ENCODE results near the gene PRSS53. TPM values are rescaled to one million over a fixed set of nuclear protein-coding genes. Genes with fewer than 3 reads are reported as not detected.

The PRSS53 gene
- total RNA-seq, 1 experiment from 2014 or later: 3.4 TPM

GRCh38 chr16:31111881-31112466, 23.2 kb upstream of the PRSS53 start:
- H3K4me3 ChIP-seq (ENCODE audit: low read depth in 2 of 2, low read length in 2 of 2): no peak overlapping the region
- no peak overlapping the region for H3K27ac ChIP-seq (ENCODE audit: low read length)
- H3K36me3 ChIP-seq (ENCODE audit: control insufficient read depth, insufficient read depth, low read length): no peaks in the 10 kb centered on the region; the same call in 1 of the 2 replicates
- in situ Hi-C loops (cut with HindIII; ENCODE audit: low pct_unique_long_range_greater_than_20kb, low sequenced_read_pairs) (no loop called here), intact Hi-C loops (cut with micrococcal nuclease; ENCODE audit: unreplicated experiment) (no loop called here)
- no peak for ATAC-seq
- ChIA-PET CTCF (interaction anchor here (0.6 kb wide), 2 partner anchors 30 to 332 kb away, joined by 3 to 5 read pairs; no protein-coding TSS in a partner anchor), POLR2A (no interaction called here)
- no peak for DNase-seq (ENCODE audit: low read depth, low spot score)
- peaks cover 19% of the 10 kb centered on the region for H3K4me1 ChIP-seq (ENCODE audit: control insufficient read depth, insufficient read depth, low read length)
- BruUV-seq (replicated peaks): no TSS peak
- no peaks in the 10 kb centered on the region for H3K9me3 ChIP-seq (ENCODE audit: control insufficient read depth, insufficient read depth, low read depth, low read length)
- H3K27me3 ChIP-seq (ENCODE audit: control insufficient read depth, insufficient read depth, low read length): no peaks in the 10 kb centered on the region
- TF ChIP-seq REST (IDR thresholded peaks at IDR 0.05; ENCODE audit: insufficient read depth in 1 of 2, low read depth in 2 of 2, low read length in 1 of 2): no peak
- TF ChIP-seq SIN3A (IDR thresholded peaks at IDR 0.05; ENCODE audit: borderline replicate concordance, insufficient read depth, low read depth, low read length): no peak
- no peak for TF ChIP-seq POLR2AphosphoS5 (IDR thresholded peaks at IDR 0.05; ENCODE audit: low read depth, low read length)
- TF ChIP-seq CTCF (IDR thresholded peaks at IDR 0.05): no peak
- no peak for TF ChIP-seq TCF7L2 (IDR thresholded peaks at IDR 0.05; ENCODE audit: low read depth, low read length)

GRCh38 chr16:31110106-31111034, 21.6 kb upstream of the PRSS53 start:
- in situ Hi-C loops (cut with HindIII; ENCODE audit: low pct_unique_long_range_greater_than_20kb, low sequenced_read_pairs) (no loop called here), intact Hi-C loops (cut with micrococcal nuclease; ENCODE audit: unreplicated experiment) (no loop called here)
- Histone ChIP-seq H3K4me1 (ENCODE audit: control insufficient read depth, insufficient read depth, low read length) (peaks cover 23% of the 10 kb centered on the region), H3K36me3 (ENCODE audit: control insufficient read depth, insufficient read depth, low read length) (no peaks in the 10 kb centered on the region; the same call in 1 of the 2 replicates), H3K4me3 (ENCODE audit: low read depth in 2 of 2, low read length in 2 of 2) (no peak overlapping the region), H3K27me3 (ENCODE audit: control insufficient read depth, insufficient read depth, low read length) (no peaks in the 10 kb centered on the region), H3K27ac (ENCODE audit: low read length) (no peak overlapping the region), H3K9me3 (ENCODE audit: control insufficient read depth, insufficient read depth, low read depth, low read length) (no peaks in the 10 kb centered on the region)
- ChIA-PET POLR2A (no interaction called here), CTCF (no interaction called here)
- TF ChIP-seq CTCF (IDR thresholded peaks at IDR 0.05): no peak
- no peak for TF ChIP-seq SIN3A (IDR thresholded peaks at IDR 0.05; ENCODE audit: borderline replicate concordance, insufficient read depth, low read depth, low read length)
- no peak for TF ChIP-seq POLR2AphosphoS5 (IDR thresholded peaks at IDR 0.05; ENCODE audit: low read depth, low read length)
- TF ChIP-seq TCF7L2 (IDR thresholded peaks at IDR 0.05; ENCODE audit: low read depth, low read length): no peak
- ATAC-seq: no peak
- no TSS peak for BruUV-seq (replicated peaks)
- no peak for DNase-seq (ENCODE audit: low read depth, low spot score)
